Activated CD8-positive, alpha-beta memory T cell treated with anti-CD3 and anti-CD28 coated beads, Interleukin-2, amount 50 U/mL, for 1 hour (primary cell): ENCODE measurements around the gene RBMS3.
"Not testable (repeated sequence)": the region's sequence is repeated elsewhere in the genome, so short reads cannot be mapped to it uniquely, and the experiment has no call there.

ENCODE experiments used
- DNase-seq: peaks from one replicate; pipeline ENCODE4 v3.0.0-alpha.2; 2020; ENCODE audit errors: extremely low read depth

The RBMS3 gene

DNA sequence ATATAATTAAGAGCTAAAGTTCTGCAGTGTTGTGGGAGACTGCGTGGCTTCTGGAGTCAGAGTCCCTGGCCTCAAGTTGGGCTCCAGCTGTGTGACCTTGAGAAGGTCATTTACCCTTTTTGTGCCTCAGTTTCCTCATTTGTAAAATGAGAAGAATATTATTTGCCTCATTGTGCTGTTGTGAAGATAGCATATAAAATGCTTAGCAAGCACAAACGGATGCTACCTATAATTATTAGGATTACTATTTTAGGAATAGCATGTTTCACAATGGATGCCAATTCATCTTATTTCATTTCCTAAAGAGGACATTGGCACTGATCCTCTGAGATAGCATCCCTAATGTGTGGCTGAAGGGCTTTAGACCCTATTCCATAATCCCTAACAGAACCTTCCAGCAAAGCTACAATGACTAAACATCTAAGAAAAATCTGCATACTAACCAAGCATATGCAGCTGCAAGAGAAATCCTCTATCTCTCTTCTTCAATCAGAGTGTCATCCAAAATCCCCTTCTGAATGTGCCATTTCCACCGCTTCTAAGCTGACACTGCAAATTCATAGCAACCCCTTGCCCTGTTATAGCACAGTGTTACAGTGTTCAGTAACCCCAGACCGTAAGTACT lies 148.3 kb downstream of the RBMS3 start:
- no peak for DNase-seq

DNA sequence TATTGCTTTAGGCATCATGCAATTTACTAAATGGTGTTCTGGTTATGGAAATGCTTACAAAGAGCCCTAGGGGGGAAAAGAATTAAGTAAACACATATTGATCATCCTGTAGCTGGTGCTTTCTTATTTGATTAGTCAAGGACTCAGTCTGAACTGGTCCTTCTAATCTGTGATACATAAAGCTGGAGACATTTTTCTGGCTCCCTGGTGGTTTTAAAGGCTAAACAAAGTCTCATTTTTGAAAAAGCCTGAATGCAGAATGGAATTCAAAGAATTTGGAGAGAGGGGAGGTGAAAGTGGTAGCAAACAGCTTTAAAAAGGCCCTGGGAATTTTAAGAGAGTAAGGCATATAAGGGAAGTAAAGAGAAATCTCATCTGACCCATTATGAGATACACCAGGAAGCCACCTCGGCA lies 149.7 kb downstream of the RBMS3 start:
- no peak for DNase-seq

DNA sequence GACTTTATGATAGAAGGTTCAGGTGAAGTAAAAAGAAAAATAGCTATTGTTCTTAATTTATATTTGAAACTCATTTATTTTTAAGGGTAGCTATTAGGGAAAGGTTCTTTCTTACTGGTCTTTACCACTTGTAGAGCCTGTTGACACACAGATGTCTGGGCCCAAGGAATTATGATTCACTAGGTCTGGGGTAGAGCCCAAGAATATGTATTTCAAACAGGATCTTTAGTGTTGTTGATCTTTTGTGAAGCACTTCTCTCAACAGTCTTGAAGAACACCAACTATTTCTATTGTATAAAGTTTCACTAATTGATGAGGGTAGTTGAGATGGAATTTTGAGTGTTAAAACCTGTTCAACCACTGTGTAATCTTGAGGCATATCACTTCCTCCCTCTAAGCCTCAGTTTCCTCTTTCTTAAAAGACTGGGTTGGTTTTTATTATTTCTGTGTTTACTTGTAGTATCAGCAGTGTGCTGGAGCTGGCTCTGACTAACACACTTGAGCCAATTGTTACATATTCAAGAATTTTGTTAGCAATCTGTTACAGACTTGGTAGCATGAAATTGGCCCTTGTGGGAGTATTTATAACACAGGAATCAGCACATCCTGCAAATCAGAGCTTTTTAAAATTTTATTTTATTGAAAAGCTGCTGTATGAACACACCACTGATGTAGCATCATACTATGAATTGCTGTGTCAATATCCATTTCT lies 155.9 kb downstream of the RBMS3 start:
- no peak for DNase-seq

DNA sequence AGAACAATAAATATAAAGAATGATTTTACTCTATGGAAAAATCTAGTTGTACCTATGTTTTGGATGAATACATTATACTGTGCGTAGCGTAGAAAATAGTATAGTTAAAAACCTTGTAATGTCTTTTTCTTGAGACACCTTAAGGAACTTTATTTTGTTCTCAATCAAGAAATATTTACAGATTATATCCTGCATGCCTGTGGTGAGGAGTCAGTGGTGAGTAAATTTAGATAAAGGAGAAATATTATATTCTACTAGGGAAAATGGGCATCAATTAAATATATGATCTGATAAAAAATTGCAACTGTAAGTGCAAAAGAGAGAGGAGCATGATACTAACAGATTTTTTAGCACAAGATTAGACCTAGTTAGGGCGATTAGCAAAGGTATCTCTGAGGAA lies 157.7 kb downstream of the RBMS3 start:
- DNase-seq = no peak

DNA sequence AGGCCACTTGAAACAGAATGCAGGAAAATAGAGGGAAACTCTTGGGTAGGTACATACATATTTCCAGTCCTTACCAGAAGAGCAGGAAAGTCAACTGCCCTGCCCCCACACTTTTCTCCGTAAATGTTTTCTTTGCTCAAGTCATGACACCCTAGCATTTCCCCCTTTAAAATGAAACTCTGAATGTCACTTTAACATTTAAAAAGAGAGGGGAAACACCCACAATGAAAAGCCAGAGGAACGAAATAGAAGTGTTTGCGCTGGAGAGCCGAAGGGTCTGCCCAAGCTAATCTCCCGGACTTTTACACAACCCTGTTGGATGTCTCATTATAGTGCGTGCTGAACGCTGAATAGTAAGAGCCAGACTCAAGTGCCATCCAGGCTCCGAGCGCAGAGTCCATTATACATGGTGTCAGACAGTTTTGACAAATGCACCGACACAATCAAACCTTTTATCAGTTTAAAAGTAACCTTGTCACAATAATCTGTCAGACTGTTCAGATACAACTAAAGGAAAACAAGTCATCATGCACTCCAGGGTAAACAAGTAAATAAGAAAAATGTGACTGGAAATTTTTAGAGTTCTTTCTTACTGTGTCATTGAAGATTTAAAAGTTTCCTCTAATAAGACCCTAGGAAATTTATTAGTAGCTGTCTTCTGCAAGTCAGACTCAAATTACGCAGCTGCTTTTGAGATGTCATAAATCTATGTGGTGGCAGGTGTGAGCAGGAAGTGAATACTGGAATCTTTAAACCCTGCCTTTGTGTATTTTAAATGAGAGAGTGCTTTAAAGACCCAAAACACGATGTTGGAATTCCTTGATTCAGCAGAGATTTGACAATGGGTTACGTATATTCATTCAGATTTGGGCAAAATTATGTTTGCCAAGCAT lies 159.8 kb downstream of the RBMS3 start:
- DNase-seq = no peak

DNA sequence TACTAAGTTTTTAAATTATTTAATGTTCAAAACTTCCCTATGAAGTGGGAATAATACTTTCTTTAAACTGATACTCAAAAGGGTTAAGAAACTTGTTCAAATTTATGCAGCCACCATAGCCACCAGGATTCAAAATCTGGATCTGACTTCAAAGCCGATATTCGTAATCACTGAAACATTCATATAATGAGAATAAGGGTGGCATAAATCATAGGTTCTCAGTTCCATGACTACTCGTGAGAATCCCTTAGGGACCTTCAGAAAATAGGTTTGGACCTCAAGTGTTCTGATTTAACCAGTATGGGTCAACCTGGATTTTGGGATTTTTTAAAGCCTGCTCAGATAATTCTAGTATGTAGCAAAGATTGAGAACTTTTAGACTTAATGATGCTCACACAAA lies 160.6 kb downstream of the RBMS3 start:
- no peak for DNase-seq

DNA sequence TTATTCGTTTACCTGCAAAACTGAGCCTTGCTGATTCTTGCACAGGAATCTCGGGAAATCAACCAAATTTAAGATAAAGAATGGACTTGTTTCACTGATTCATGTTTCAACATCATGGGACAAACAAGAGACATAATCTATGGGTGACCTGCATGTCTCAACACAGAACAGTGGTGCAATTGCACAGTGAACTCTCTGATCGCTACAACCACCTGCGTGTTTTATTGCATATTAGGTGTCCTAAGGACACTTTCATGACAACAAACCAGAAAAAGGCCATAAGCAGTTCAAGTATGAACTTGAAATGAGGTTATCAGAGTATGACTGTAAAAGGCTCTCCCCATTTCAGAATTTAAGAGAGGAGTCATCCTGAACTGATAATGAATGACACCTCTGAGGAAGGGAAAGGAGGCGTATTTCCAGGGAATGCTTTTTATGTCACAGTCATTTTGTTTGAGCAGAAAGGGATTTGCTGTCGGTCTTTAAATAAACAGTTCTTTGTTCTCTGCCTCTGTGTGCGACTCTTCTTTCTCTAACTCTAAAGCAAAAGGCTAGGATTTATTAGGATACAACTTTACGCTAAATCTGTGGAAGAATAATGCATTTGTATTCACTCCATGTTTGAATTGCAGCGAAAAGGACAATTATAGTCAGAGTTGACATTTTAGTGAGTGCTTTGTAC lies 167.2 kb downstream of the RBMS3 start:
- no peak for DNase-seq

DNA sequence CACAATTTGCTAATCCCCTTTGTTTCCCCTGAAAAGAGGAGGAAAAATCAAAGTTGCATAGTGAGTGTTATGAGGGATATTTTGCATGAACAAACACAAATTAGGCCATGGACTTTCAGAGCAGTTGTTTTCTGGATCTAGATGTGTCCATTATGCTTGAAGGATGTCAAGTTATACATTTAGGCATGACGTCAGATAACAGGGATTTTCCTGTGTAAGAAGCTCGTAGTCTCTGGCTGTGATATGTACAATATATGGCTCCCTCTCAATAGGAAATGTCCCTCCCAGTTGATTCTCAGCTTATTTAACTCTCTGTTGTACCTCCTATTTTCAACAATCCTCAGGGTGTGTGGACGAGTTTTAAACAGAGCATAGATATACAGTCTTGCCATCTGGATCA lies 171.0 kb downstream of the RBMS3 start:
- no peak for DNase-seq

DNA sequence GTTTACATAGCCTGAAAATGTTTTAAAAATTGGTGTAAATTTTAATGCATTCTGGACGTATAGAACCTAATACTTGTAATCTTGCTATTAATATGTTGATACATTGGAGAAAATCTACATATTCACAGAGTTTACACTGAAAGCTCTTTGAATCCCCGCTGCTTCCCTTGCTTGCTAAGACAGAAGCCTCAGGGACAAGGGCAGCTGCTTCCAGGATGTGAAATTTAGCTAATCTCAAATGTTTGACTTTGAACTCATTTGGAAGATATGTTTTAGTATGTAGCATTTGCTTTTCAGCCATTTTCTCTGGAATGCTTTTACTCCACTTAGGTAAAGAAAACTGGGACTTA lies 172.0 kb downstream of the RBMS3 start:
- no peak for DNase-seq

DNA sequence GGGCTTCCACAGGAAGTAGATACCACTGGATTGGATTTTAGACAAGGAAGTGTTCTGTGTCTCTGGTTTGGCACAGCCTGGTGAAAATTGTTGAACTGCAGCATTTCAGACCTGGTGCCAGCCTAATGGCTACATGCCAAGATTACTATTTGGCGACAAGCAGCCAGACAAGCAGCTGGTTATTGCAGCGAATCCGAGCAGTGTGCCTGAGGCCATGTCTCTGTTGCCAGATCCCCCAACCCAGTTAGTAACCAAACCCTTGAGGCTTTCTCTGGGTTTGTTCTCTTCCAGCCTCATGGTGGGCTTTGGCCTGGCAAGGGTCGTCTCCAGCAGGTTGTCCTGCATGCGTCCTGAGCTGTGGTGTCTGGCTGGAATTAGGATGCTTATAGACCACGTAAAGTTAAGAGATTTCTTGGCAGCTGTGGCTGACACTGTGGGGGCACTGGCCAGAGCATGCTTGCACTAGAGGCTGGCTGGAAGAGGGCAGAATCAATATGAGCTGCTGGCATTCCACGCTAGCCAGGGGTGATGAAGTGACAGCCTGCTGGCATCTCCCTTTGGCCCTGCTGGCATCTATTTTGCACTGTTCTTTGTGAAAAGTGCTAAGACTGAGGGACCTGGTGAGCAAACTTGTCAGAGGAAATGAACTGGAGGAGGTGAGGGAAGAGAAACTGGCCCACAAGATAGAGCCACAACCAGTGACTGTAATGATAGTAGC lies 172.6 kb downstream of the RBMS3 start:
- DNase-seq = no peak

DNA sequence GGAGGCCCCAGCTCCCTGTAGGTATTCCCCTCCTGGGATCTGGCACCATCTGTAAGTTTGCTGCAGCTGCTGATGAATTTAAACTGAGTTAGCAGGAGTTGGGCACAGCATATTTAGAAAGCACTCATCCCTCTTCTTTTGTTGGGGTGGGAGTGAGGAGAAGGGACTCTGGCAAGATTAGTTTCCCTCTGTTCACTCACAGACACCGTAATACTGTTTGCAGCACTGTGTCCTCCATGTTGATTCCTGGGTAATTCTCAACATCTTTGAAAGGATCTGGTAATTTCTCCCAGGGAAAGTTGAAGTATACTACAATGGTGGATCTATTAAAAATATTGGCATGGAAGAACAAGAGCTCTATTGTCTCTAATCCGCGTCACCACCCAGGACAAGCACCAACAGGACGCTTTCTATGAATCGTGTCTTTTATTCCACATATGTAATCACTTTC lies 173.3 kb downstream of the RBMS3 start:
- DNase-seq = no peak

DNA sequence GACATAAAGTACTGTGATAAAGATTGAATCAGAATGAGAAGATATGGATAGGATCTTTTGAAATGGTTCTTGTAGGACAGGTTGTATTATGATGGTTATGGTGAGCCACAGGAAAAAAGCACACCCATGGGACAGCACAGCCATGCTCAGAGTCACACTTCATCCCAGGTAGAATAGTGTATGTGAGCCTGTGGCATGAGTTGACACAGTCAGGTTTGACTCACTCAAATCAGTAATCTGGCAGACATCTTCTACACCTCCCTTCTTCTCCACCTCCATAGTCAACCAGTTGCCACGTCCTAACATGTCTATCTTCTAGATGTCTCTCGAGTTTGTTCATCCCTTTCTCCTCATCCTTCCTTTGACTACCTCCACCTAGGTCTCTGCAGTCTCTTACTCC lies 176.0 kb downstream of the RBMS3 start:
- no peak for DNase-seq

DNA sequence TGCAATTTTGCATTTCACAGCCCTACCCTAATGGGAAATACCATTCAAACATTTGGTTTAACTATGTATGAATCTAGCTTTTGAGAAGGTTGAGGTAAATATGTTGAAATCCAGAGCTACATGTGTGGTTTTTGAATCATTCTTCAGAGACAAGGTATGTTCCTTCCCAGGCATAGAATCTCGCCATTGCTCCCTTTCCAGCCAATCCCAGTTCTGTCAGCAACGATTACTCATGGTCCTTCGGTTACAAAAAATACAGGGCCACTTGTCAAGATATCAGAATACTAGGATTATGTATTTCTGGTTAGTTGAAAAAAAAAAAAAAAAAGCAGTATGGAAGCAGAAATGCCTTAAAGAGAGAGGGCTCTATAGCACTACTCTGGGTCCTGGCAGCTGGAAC lies 182.4 kb downstream of the RBMS3 start:
- DNase-seq = no peak

DNA sequence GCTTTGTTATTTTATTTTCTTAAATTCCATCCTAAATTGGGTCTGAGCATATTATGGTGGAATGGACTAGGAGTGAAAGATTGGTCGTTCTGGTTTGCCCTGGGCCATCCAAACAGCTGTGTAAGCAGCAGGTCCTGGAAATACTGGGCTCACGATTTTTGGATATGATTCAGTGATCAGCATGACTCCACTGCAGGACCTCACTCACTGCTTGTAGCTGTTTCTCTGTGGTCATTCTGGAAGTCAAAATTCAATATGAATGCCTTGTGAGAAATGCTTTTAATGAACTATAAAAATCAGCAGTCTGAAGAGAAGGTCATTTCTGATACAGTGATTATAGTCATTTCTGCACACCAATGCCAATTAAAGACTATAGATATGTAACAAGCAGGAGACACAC lies 185.0 kb downstream of the RBMS3 start:
- no peak for DNase-seq

DNA sequence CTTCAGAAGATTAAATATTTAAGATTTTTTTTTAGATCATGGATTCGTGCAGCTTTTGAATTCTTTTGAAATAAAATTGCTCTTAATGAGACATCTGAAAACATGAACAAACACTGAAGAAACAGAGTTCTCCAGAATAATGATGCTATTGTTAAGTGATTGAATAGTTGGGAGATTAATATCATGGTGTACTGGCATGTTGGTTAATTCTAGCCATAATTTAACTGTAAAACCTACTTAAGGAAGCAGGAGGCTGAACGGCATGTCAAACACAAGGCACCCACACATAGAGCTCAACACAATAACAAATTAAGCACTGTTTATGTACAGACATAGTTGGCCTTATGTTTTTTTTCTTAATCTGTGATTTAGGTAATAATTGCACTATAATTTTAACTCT lies 185.6 kb downstream of the RBMS3 start:
- no peak for DNase-seq

DNA sequence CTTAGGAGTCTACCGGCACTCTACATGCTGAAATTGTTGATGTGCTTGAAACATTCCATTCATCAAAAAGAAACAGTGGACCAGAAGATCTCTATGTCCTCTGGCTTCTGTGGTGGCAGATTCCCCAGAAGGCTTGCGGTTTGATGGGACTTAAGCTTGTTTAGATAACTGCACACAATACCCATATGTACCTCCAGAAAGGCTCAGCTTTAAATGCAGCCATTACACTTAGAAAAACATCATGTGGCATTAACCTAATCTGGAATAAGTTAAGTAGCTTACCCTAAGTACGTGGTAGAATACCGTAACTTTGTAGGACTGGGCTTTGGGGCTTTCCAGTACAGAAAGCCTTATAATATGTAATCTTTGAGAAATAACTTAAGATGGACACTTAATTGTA lies 187.3 kb downstream of the RBMS3 start:
- DNase-seq = no peak

DNA sequence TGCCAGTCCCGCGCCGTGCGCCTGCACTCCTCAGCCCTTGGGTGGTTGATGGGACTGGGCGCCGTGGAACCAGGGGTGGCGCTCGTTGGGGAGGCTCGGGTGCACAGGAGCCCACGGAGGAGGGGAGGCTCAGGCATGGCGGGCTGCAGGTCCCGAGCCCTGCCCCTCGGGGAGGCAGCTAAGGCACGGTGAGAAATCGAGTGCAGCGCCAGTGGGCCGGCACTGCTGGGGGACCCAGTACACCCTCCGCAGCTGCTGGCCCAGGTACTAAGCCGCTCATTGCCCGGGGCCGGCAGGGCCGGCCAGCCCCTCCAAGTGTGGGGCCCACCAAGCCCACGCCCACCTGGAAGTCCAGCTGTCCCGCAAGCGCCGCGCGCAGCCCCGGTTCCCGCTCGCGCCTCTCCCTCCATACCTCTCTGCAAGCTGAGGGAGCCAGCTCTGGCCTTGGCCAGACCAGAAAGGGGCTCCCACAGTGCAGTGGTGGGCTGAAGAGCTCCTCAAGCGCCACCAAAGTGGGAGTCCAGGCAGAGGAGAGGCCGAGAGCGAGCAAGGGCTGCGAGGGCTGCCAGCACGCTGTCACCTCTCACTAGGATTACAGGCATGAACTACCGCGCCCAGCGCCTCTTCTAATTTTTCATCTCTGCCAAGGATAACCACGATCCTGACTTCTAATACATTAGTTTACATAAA lies 192.8 kb downstream of the RBMS3 start:
- not testable (repeated sequence) for DNase-seq

DNA sequence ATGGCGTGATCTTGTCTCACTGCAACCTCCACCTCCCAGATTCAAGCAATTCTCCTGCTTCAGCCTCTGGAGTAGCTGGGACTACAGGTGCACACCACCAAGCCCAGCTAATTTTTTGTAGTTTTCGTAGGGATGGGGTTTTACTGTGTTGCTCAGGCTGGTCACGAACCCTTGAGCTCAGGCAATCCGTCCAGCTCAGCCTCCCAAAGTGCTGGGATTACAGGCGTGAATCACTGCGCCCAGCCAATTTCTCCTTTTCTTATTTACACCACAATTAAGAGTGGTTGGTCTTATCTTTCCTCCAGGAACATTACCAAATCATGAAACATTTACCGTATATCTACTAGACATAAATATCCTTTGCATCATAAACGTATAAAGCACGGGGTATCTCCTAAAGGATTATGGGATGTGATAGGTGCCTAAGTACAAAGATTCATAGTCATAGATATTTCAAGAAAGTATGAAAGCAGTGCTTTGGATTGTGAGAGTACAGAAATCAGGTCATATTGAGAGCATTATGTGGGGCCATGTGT lies 194.5 kb downstream of the RBMS3 start:
- no peak for DNase-seq

DNA sequence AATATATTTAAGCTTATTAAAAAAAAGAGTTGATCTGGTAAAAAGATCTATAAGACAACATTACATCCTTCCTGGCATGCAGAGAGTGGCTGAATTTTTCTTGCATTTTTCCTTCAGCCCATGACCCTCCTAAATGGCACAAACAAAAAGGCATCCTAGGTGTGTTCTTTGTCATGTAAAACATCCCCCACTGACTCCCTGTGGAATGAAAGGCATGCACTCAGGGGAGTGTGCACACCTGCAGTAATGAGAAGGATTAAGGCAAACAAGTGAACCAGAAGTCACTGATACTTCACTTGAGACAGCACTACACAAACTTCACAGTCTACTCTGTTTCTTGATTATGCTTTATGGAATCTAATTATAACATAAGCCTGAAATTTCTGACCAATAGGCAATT lies 195.0 kb downstream of the RBMS3 start:
- DNase-seq = no peak

DNA sequence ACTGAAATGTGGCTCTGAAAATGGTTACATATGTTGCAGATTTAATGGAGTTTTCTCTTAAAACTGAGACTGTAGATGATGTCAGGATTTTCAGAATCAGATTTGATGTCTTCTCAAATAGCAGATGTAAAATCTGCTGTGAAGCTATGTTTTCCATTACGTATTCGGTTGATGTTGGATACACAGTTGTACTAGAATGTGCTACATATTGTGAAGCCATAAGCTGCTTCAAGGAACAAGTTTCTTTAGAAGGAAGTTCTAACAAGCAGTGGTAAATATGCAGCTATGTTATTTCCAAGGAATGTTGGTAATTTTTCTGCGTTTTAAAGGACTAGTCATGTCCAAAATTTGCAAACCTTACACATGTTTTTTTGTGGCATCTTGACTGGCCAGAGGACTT lies 197.7 kb downstream of the RBMS3 start:
- no peak for DNase-seq

DNA sequence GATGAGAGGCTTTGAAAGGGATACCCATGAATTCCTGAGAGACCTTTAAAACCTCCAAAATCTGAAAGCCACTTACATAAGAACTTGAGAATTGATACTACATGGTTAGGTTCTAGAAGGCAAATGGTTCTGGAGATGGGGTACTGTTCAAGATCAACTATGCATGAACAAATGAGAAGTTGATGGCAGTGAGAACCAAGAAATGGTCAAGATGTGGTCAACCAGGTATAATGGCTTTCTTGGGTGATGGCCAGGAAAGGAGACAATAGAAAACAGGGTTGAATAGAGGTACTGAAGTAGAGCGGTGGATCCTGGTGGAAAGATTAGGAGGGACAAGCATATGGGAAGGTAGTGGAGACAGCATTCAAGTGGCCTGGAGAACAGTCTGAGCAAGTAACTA lies 200.4 kb downstream of the RBMS3 start:
- no peak for DNase-seq
